Endothelial cell of umbilical vein (primary cell): ENCODE measurements around the gene RPA1. TPM values are rescaled to one million over a fixed set of nuclear protein-coding genes. Genes with fewer than 3 reads are reported as not detected.

ENCODE experiments used
- BruUV-seq: library from RNA; stranded (reverse); fragments of 400-500 nt; replicated peaks from 2 replicates; lab custom pipeline; 2021; lab: Mats Ljungman, UMichigan
- CTCF ChIA-PET: fragments of 300-600, 350-600 bp; sonication (Branson Sonifier 250); formaldehyde crosslinking; loops from one replicate; lab custom pipeline; 2021; ENCODE audit warnings: antibody characterized with exemption, inconsistent platforms; lab: Charles Lee
- POLR2A ChIA-PET: fragments of 300-600, 350-600 bp; sonication (Branson Sonifier 250); formaldehyde crosslinking; loops from one replicate; lab custom pipeline; 2021; ENCODE audit warnings: antibody characterized with exemption, inconsistent platforms; lab: Charles Lee
- DNase-seq: peaks from one replicate; pipeline ENCODE4 v3.0.0-alpha.2; 2011; ENCODE audit warnings: low read depth, low spot score
- FAIRE-seq: peaks from 2 replicates; lab custom pipeline; 2011; peaks lifted over from hg19 to GRCh38; lab: Jason Lieb, UNC
- H2AFZ ChIP-seq: 2 replicates; pipeline ENCODE4 v1.6.0; 2012; ENCODE audit warnings: low read depth, low read length, control low read depth, inconsistent platforms
- H3K27ac ChIP-seq: 2 replicates; pipeline ENCODE4 v1.5.1; 2011; ENCODE audit warnings: low read depth, mild to moderate bottlenecking, control low read depth, low read length, moderate library complexity; ENCODE audit not compliant: insufficient read depth
- H3K27me3 ChIP-seq, 2 experiments: 2 replicates each; pipeline versions ENCODE4 v1.6.0 to v1.6.1; 2011; ENCODE audit warnings: low read length in 2 of 2, mixed read lengths in 1 of 2; ENCODE audit not compliant: control insufficient read depth in 2 of 2, insufficient read depth in 2 of 2
- H3K36me3 ChIP-seq, 2 experiments: 2 replicates in 1 of 2; 3 replicates in 1 of 2; pipeline ENCODE4 v1.5.1; 2011; ENCODE audit warnings: low read length in 2 of 2, mild to moderate bottlenecking in 1 of 2, moderate library complexity in 1 of 2; ENCODE audit not compliant: control insufficient read depth in 2 of 2, insufficient read depth in 2 of 2; ENCODE audit errors: extremely low read depth in 1 of 2
- H3K4me1 ChIP-seq: 3 replicates; pipeline ENCODE4 v1.5.1; 2011; ENCODE audit warnings: mild to moderate bottlenecking, low read length; ENCODE audit not compliant: control insufficient read depth, insufficient read depth; ENCODE audit errors: extremely low read depth
- H3K4me2 ChIP-seq: 2 replicates; pipeline ENCODE4 v1.6.1; 2011; ENCODE audit warnings: low read length, control low read depth, mixed read lengths; ENCODE audit not compliant: insufficient read depth
- H3K4me3 ChIP-seq, 3 experiments: fragments of 200-600 bp in 1 of 3; sonication (generic), shearing (Covaris generic) in 1 of 3; replicated peaks in 1 of 3; 2 replicates each; pipeline ENCODE4 v1.5.1; 2011 to 2016; ENCODE audit warnings: control low read depth in 3 of 3, low read length in 3 of 3, mild to moderate bottlenecking in 2 of 3, inconsistent platforms in 1 of 3, low read depth in 1 of 3, moderate library complexity in 1 of 3; ENCODE audit not compliant: insufficient read depth in 1 of 3
- H3K79me2 ChIP-seq: 2 replicates; pipeline ENCODE4 v1.6.0; 2012; ENCODE audit warnings: low read length, inconsistent platforms; ENCODE audit not compliant: control insufficient read depth, insufficient read depth
- H3K9ac ChIP-seq: replicated peaks from 2 replicates; pipeline ENCODE3; 2011; ENCODE audit warnings: low read length, control low read depth; ENCODE audit not compliant: insufficient read depth; ENCODE audit errors: extremely low read depth
- H3K9me1 ChIP-seq: replicated peaks from 3 replicates; pipeline ENCODE4 v1.6.0; 2011; ENCODE audit warnings: mild to moderate bottlenecking, low read length; ENCODE audit not compliant: control insufficient read depth, insufficient read depth; ENCODE audit errors: extremely low read depth
- H3K9me3 ChIP-seq: replicated peaks from 2 replicates; pipeline ENCODE4 v1.5.1; 2012; ENCODE audit warnings: low read length, inconsistent platforms; ENCODE audit not compliant: control insufficient read depth, insufficient read depth
- H4K20me1 ChIP-seq: replicated peaks from 2 replicates; pipeline ENCODE3; 2011; ENCODE audit warnings: mild to moderate bottlenecking, low read length; ENCODE audit not compliant: control insufficient read depth, insufficient read depth; ENCODE audit errors: extremely low read depth
- EZH2 ChIP-seq: IDR thresholded peaks from 2 replicates; pipeline ENCODE4 v1.6.1; 2012; ENCODE audit warnings: borderline replicate concordance, low read depth, mild to moderate bottlenecking, moderate library complexity, low read length, inconsistent platforms; ENCODE audit not compliant: severe bottlenecking
- FOS ChIP-seq: IDR thresholded peaks from 2 replicates; pipeline ENCODE4 v1.6.1; 2011; ENCODE audit warnings: mild to moderate bottlenecking, low read length, moderate library complexity, borderline replicate concordance; ENCODE audit not compliant: insufficient read depth
- GATA2 ChIP-seq: IDR thresholded peaks from 2 replicates; pipeline ENCODE4 v1.7.0; 2011; ENCODE audit warnings: low read depth, mild to moderate bottlenecking, moderate library complexity, mixed read lengths, low read length; ENCODE audit not compliant: insufficient read length, insufficient read depth
- JUN ChIP-seq: IDR thresholded peaks from 2 replicates; pipeline ENCODE4 v1.6.1; 2011; ENCODE audit warnings: borderline replicate concordance, low read depth; ENCODE audit not compliant: insufficient read length, insufficient read depth
- MYC ChIP-seq: IDR thresholded peaks from one replicate; pipeline ENCODE4 v1.6.1; 2011; ENCODE audit warnings: mild to moderate bottlenecking, low read depth, low read length
- POLR2A ChIP-seq: IDR thresholded peaks from 2 replicates; pipeline ENCODE4 v1.6.1; 2012; ENCODE audit warnings: low read depth, mild to moderate bottlenecking, control low read depth, low read length
- POLR2AphosphoS5 ChIP-seq: IDR thresholded peaks from 2 replicates; pipeline ENCODE4 v1.6.1; 2012; ENCODE audit warnings: low read depth, mild to moderate bottlenecking, control low read depth, low read length, moderate library complexity; ENCODE audit not compliant: insufficient read depth
- dilution Hi-C: fragments of 300-500 bp; cut with MboI; formaldehyde crosslinking; loops from one replicate; pipeline ENCODE4 v1.15.0; 2019; ENCODE audit warnings: low sequenced_read_pairs; ENCODE audit not compliant: extremely low pct_ligation_motif_present
- intact Hi-C: fragments of 100-400 bp; cut with micrococcal nuclease; formaldehyde crosslinking; loops from one replicate; pipeline ENCODE4 v1.10.0; 2022
- polyA plus RNA-seq, 4 experiments: library from polyadenylated mRNA; depleted of rRNA in 3 of 4; stranded (reverse) in 3 of 4; unstranded in 1 of 4; fragments of >200 nt; gene quantifications; 2 replicates each; pipeline versions ENCODE4 v1.2.1 to v1.2.3, GENCODE V29; 2011 to 2012; ENCODE audit warnings: missing spikeins in 1 of 4
- total RNA-seq: library from RNA; stranded (reverse); gene quantifications from 2 replicates; pipeline ENCODE4 v1.2.3, GENCODE V29; 2021
- TF ChIP-seq, protein P1 (sequence below): IDR thresholded peaks from 2 replicates; pipeline ENCODE4 v1.6.1; 2011; ENCODE audit not compliant: insufficient read depth, insufficient read length
- TF ChIP-seq, protein P2 (sequence below), 2 donors: IDR thresholded peaks; 1 replicate in 1 of 2; 2 replicates in 1 of 2; pipeline ENCODE4 v1.5.1; 2011; ENCODE audit warnings: low read length in 2 of 2, mild to moderate bottlenecking in 2 of 2, moderate library complexity in 2 of 2, control low read depth in 1 of 2, inconsistent platforms in 1 of 2, low read depth in 1 of 2; ENCODE audit not compliant: insufficient read depth in 1 of 2; ENCODE audit errors: extremely low read depth in 1 of 2

RPA1 gene
- total and polyA plus RNA-seq, 2 donors (not counting 3 experiments of a cell fraction or from before 2014, with no cell fraction given), result 50.5 to 123 TPM

DNA sequence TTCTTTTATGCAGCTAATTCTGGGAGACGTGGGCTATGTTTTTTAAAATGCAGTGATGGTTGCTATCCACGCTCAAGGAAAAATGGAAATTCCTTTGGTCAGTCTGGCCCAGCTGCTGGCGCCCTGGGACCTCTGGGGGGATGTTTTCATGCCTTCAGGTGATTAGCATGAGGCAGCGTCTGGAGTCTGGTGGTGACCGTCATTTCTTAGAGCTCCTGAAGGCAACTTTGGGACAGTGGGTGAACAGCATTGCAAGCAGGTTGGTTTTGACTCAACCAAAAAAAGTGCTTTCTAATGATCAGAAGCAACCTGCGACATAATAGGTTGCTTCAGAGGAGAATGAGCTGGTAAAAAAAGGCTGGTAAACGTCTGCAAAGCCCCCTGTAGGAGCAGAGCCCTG, 82.3 kb downstream of the RPA1 start:
- intact Hi-C loops, result no loop called here
- no peak for FAIRE-seq
- H3K27me3 ChIP-seq, result peaks cover 24 to 30% of the 10 kb centered on the region in 2 experiments

DNA sequence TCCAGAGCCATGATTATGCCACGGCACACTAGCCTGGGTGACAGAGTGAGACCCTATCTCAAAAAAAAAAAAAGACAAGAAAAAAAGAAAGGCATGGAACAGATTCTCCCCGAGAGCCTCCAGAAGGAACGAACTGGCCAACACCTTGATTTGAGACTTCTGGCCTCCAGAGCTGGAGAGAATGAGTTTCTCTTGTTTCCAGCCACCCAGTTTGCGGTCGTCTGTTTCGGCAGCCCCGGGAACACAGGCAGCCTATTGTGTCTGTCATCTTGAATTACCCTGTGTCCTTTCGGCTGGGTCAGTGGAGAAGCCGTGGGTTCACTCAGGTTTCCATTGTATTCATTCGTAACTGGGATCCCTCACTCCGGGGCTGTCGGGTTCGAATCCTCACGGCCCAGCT, 83.9 kb downstream of the RPA1 start:
- DNase-seq (no peak), FAIRE-seq (no peak)
- H3K4me2 ChIP-seq, result no peak overlapping the region
- H3K4me1 ChIP-seq, result no peaks in the 10 kb centered on the region
- BruUV-seq, result no TSS peak
- intact Hi-C loops (no loop called here), dilution Hi-C loops (no loop called here)
- H3K4me3 ChIP-seq, result no peak overlapping the region
- no peak overlapping the region for H2AFZ ChIP-seq
- TF ChIP-seq, protein P1, sequence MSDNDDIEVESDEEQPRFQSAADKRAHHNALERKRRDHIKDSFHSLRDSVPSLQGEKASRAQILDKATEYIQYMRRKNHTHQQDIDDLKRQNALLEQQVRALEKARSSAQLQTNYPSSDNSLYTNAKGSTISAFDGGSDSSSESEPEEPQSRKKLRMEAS, result no peak
- TF ChIP-seq POLR2AphosphoS5, result no peak
- TF ChIP-seq FOS, result no peak
- TF ChIP-seq EZH2, result no peak
- TF ChIP-seq POLR2A, result no peak
- no peak for TF ChIP-seq JUN
- TF ChIP-seq, protein P2, sequence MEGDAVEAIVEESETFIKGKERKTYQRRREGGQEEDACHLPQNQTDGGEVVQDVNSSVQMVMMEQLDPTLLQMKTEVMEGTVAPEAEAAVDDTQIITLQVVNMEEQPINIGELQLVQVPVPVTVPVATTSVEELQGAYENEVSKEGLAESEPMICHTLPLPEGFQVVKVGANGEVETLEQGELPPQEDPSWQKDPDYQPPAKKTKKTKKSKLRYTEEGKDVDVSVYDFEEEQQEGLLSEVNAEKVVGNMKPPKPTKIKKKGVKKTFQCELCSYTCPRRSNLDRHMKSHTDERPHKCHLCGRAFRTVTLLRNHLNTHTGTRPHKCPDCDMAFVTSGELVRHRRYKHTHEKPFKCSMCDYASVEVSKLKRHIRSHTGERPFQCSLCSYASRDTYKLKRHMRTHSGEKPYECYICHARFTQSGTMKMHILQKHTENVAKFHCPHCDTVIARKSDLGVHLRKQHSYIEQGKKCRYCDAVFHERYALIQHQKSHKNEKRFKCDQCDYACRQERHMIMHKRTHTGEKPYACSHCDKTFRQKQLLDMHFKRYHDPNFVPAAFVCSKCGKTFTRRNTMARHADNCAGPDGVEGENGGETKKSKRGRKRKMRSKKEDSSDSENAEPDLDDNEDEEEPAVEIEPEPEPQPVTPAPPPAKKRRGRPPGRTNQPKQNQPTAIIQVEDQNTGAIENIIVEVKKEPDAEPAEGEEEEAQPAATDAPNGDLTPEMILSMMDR (IDR thresholded peaks at IDR 0.05; ENCODE audit: extremely low read depth in 1 of 2, insufficient read depth in 1 of 2, low read depth in 1 of 2, low read length in 2 of 2), result no peak
- no peak for TF ChIP-seq GATA2
- no peak for TF ChIP-seq MYC
- no peaks in the 10 kb centered on the region for H3K9me3 ChIP-seq
- H4K20me1 ChIP-seq, result no peaks in the 10 kb centered on the region
- no peaks in the 10 kb centered on the region for H3K79me2 ChIP-seq
- ChIA-PET CTCF (interaction anchor here (1.8 kb wide), 1 partner anchor 112 kb away, joined by 6 read pairs; no protein-coding TSS in a partner anchor), POLR2A (no interaction called here)
- no peak overlapping the region for H3K27ac ChIP-seq
- peaks cover 14 to 15% of the 10 kb centered on the region in 2 experiments for H3K27me3 ChIP-seq
- H3K9me1 ChIP-seq, result no peaks in the 10 kb centered on the region
- H3K9ac ChIP-seq, result no peak overlapping the region
- no peaks in the 10 kb centered on the region for H3K36me3 ChIP-seq

More for the DNA sequence above, 82.3 kb downstream of the RPA1 start:
- no peaks in the 10 kb centered on the region for H3K9me3 ChIP-seq
- no TSS peak for BruUV-seq
- dilution Hi-C loops, result no loop called here
- no peaks in the 10 kb centered on the region for H3K9me1 ChIP-seq
- TF ChIP-seq GATA2, result no peak
- TF ChIP-seq, protein P2 (IDR thresholded peaks at IDR 0.05; ENCODE audit: extremely low read depth in 1 of 2, insufficient read depth in 1 of 2, low read depth in 1 of 2, low read length in 2 of 2), result no peak
- no peak for TF ChIP-seq FOS
- no peak overlapping the region for H3K9ac ChIP-seq
- no peak overlapping the region for H3K4me3 ChIP-seq
- CTCF ChIA-PET, result interaction anchor here (0.7 kb wide), 1 partner anchor 114 kb away, joined by 3 read pairs; no protein-coding TSS in a partner anchor
- no peak overlapping the region for H3K4me2 ChIP-seq
- no peak overlapping the region for H3K27ac ChIP-seq
- no peak overlapping the region for H2AFZ ChIP-seq
- POLR2A ChIA-PET, result no interaction called here
- no peaks in the 10 kb centered on the region for H3K79me2 ChIP-seq
- H3K36me3 ChIP-seq, result no peaks in the 10 kb centered on the region
- peaks cover 5% of the 10 kb centered on the region for H3K4me1 ChIP-seq
- no peak for DNase-seq
- H4K20me1 ChIP-seq, result no peaks in the 10 kb centered on the region
